Kidney (tissue), 22 donors: ENCODE data around the gene OGDH. TPM values are rescaled to one million over a fixed set of nuclear protein-coding genes. Genes with fewer than 3 reads are reported as not detected.
A peak's percentile ranks its signal among the peaks of the same experiment; 100 is the strongest.

Experiments
- DNase-seq, 5 donors: peaks; one replicate each; pipeline ENCODE4 v3.0.0-alpha.2; 2013 to 2020
- FAIRE-seq: peaks from 2 replicates; lab custom pipeline; 2012; peaks lifted over from hg19 to GRCh38; lab: Jason Lieb, UNC
- H3K27ac ChIP-seq, 2 donors: one replicate each; pipeline ENCODE4 v1.7.0; 2013; ENCODE audit warnings: low read depth in 2 of 2, low read length in 2 of 2, inconsistent platforms in 1 of 2
- H3K27me3 ChIP-seq: one replicate; pipeline ENCODE4 v1.7.1; 2013; ENCODE audit warnings: low read length, inconsistent platforms; ENCODE audit not compliant: control insufficient read depth, insufficient read depth
- H3K36me3 ChIP-seq, 3 donors: one replicate each; pipeline versions ENCODE4 v1.7.0 to v1.7.1; 2013; ENCODE audit warnings: low read length in 3 of 3, control low read depth in 1 of 3, inconsistent platforms in 1 of 3; ENCODE audit not compliant: insufficient read depth in 3 of 3, control insufficient read depth in 2 of 3
- H3K4me1 ChIP-seq, 3 donors: one replicate each; pipeline versions ENCODE4 v1.7.0 to v1.7.1; 2013; ENCODE audit warnings: low read length in 3 of 3, inconsistent platforms in 1 of 3, low read depth in 1 of 3; ENCODE audit not compliant: control insufficient read depth in 2 of 3, insufficient read depth in 2 of 3
- H3K4me3 ChIP-seq, 3 donors: one replicate each; pipeline versions ENCODE4 v1.7.0 to v1.8.1; 2013; ENCODE audit warnings: low read length in 3 of 3, control low read depth in 1 of 3, inconsistent platforms in 1 of 3
- H3K9ac ChIP-seq, 3 donors: one replicate each; pipeline versions ENCODE4 v1.7.0 to v1.7.1; 2013; ENCODE audit warnings: low read length in 3 of 3, control low read depth in 1 of 3, inconsistent platforms in 1 of 3
- H3K9me3 ChIP-seq, 3 donors: one replicate each; pipeline versions ENCODE4 v1.7.0 to v1.7.1; 2013; ENCODE audit warnings: low read length in 3 of 3, control low read depth in 1 of 3, inconsistent platforms in 1 of 3; ENCODE audit not compliant: control insufficient read depth in 2 of 3, insufficient read depth in 1 of 3
- intact Hi-C: fragments of 100-400 bp; cut with DNase I; formaldehyde crosslinking; loops from one replicate; pipeline ENCODE4 v1.11.1; 2022
- long read RNA-seq, 10 donors: library from polyadenylated mRNA in 1 of 10; unstranded in 1 of 10; transcript quantifications; one replicate each; pipeline ENCODE4 v2.0.0 and lab custom pipeline, GENCODE V29; 2021 to 2026
- polyA plus RNA-seq: library from polyadenylated mRNA; stranded (reverse); fragments of 350-450 nt; fragmentation: Illumina TruSeq; extraction: RNeasy Lipid Tissue Mini Kit (QIAGEN cat#74804); gene quantifications from one replicate; pipeline ENCODE4 v1.2.3, GENCODE V29; 2014; ENCODE audit warnings: low read depth, low replicate concordance; ENCODE audit not compliant: insufficient read depth
- total RNA-seq: library from RNA; stranded (reverse); fragmentation: NEBNext Ultra II Directional; extraction: Animal tissue kit (Norgen Biotek cat#: 25700); gene quantifications from one replicate; pipeline ENCODE4 v1.2.1, GENCODE V29; 2021
- TF ChIP-seq, protein P1 (sequence below): IDR thresholded peaks from 3 replicates; pipeline ENCODE4 v1.5.1; 2012; ENCODE audit warnings: mild to moderate bottlenecking, moderate library complexity, borderline replicate concordance; ENCODE audit not compliant: insufficient read depth; ENCODE audit errors: extremely low read depth
- donor health status: control.
- donor health status: control.
- donor health status: control.
- donor health status: control.
- donor health status: control.
- donor health status: DM: yes; HTN: yes; CAD: no.
- donor health status: Normal renal cell carcinoma (clear cell type).

The OGDH gene
- total RNA-seq (132 TPM), polyA plus RNA-seq (108 TPM)
- long read RNA-seq, donor 1, full-length matches to known transcripts = 2 of 22 reads
- long read RNA-seq, donor 1, partial matches to known transcripts = 20 of 22 reads
- long read RNA-seq, donor 1, other reads (novel, unspliced or antisense) = 0 of 22 reads
- long read RNA-seq, donor 2, full-length matches to known transcripts = 1 of 20 reads
- long read RNA-seq, donor 2, partial matches to known transcripts = 19 of 20 reads
- long read RNA-seq, donor 2, other reads (novel, unspliced or antisense) = 0 of 20 reads
- long read RNA-seq, donor 3, full-length matches to known transcripts = 9 of 9 reads
- long read RNA-seq, donor 3, partial matches to known transcripts = 0 of 9 reads
- long read RNA-seq, donor 3, other reads (novel, unspliced or antisense) = 0 of 9 reads
- long read RNA-seq, donor 4, full-length matches to known transcripts = 10 of 10 reads
- long read RNA-seq, donor 4, partial matches to known transcripts = 0 of 10 reads
- long read RNA-seq, donor 4, other reads (novel, unspliced or antisense) = 0 of 10 reads
- long read RNA-seq, donor 5 = 0 reads
- long read RNA-seq, donor 6 = 0 reads
- long read RNA-seq, donor 7, full-length matches to known transcripts = 10 of 65 reads
- long read RNA-seq, donor 7, partial matches to known transcripts = 26 of 65 reads
- long read RNA-seq, donor 7, other reads (novel, unspliced or antisense) = 29 of 65 reads
- long read RNA-seq, donor 8, full-length matches to known transcripts = 1 of 18 reads
- long read RNA-seq, donor 8, partial matches to known transcripts = 17 of 18 reads
- long read RNA-seq, donor 8, other reads (novel, unspliced or antisense) = 0 of 18 reads
- long read RNA-seq, donor 9, full-length matches to known transcripts = 1 of 7 reads
- long read RNA-seq, donor 9, partial matches to known transcripts = 6 of 7 reads
- long read RNA-seq, donor 9, other reads (novel, unspliced or antisense) = 0 of 7 reads
- long read RNA-seq, donor 10, full-length matches to known transcripts = 5 of 5 reads
- long read RNA-seq, donor 10, partial matches to known transcripts = 0 of 5 reads
- long read RNA-seq, donor 10, other reads (novel, unspliced or antisense) = 0 of 5 reads

DNA sequence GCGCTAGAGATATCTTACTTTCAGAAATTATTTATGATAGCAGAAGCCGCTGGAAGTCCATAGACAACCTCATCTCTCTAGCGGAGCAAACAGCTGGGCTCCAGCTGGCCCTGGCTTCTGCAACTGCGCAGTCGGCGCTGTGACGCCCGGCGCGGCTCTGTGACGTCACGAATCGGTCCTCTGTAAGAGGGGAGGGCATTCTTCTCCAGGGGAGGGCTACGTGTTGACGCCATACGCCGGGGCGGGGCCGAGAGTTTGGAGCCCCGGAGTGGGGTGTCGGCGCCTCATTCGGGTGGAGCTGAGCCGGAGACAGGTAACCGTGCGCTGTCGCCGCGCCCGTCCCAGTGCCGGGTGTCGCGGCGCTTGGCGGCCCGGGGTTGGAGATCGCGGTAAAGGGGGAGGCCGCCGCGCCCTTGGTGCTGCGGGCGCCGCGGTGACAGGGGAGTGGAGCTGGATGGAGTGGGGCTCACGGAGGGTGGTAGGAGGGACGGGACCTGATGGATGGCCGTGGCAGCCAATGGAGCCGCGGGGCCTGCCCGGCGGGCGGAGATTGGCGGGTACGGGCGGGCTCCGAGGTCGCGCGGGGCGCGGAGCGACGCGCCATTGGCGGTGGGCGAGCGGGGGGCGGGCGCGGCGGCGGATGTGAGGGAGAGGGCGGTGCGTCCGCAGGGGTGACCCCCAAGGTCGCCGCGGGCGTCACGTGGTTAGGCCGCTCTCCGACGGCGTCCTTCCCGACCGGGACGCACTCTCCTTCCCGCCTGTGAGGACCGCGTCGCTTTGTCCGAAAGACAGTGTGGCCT is at the start of gene OGDH:
OGDH (plus strand) TSS at position 287 of the 800 bp plus-strand sequence. CDS start 17,717 bp downstream, outside the sequence.
- TF ChIP-seq, protein P1, sequence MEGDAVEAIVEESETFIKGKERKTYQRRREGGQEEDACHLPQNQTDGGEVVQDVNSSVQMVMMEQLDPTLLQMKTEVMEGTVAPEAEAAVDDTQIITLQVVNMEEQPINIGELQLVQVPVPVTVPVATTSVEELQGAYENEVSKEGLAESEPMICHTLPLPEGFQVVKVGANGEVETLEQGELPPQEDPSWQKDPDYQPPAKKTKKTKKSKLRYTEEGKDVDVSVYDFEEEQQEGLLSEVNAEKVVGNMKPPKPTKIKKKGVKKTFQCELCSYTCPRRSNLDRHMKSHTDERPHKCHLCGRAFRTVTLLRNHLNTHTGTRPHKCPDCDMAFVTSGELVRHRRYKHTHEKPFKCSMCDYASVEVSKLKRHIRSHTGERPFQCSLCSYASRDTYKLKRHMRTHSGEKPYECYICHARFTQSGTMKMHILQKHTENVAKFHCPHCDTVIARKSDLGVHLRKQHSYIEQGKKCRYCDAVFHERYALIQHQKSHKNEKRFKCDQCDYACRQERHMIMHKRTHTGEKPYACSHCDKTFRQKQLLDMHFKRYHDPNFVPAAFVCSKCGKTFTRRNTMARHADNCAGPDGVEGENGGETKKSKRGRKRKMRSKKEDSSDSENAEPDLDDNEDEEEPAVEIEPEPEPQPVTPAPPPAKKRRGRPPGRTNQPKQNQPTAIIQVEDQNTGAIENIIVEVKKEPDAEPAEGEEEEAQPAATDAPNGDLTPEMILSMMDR = no peak
- peaks cover 0 to 3% (median 0%) of the 10 kb centered on the region in 3 donors for H3K4me1 ChIP-seq
- FAIRE-seq (no peak), DNase-seq (peak; percentile 99 to 100 (median 99))
- no peaks in the 10 kb centered on the region for H3K27me3 ChIP-seq
- H3K27ac ChIP-seq = peak within 1 kb of the TSS; percentile 99 to 100
- no peaks in the 10 kb centered on the region for H3K36me3 ChIP-seq
- peak within 1 kb of the TSS; percentile 87 to 97 (median 95) for H3K9ac ChIP-seq
- intact Hi-C loops = no loop called here
- H3K4me3 ChIP-seq = peak within 1 kb of the TSS; percentile 85 to 95 (median 93)
- no peaks in the 10 kb centered on the region for H3K9me3 ChIP-seq

DNA sequence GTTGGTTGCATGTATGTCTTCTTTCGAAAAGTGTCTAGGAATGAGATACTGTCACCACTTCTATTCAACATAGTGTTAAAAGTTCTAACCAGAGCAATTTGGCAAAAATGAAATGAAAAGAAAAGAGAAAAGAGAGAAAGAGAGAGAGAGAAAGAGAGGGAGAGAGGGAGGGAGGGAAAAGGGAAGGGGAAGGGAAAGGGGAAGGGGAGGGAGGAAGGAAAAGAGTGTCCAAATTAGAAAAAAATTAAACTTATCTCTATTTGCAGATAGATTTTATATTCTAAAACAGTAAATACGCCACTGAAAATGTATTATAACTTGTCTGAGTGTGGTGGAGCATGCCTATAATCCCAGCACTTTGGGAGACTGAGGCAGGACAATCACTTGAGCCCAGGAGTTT is 48.9 kb upstream of the OGDH start:
- H3K27ac ChIP-seq = no peak overlapping the region
- H3K4me3 ChIP-seq = no peak overlapping the region
- H3K4me1 ChIP-seq = peaks cover 0 to 5% (median 0%) of the 10 kb centered on the region in 3 donors
- intact Hi-C loops = no loop called here
- H3K27me3 ChIP-seq = no peaks in the 10 kb centered on the region
- H3K9ac ChIP-seq = no peak overlapping the region
- FAIRE-seq = no peak
- DNase-seq = no peak
- TF ChIP-seq, protein P1 = no peak
- H3K9me3 ChIP-seq = no peaks in the 10 kb centered on the region
- no peaks in the 10 kb centered on the region for H3K36me3 ChIP-seq

DNA sequence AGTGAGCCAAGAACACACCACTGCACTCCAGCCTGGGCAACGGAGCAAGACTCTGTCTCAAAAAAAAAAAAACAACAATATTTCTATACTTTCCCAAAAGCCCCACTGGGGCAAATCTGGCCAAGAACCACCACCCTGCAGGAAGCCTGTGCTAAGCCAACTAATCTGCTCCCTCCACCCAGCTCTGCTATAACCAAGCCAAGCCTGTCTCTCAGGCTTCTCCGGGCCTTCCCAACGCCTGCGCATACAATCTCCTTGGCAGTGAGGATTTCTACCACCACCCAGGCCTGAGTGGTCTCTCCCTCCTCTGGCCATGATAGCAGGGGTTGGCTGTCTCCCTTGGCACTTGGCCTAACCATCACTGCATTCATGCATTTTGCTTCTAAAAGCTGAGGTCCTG is 46.9 kb upstream of the OGDH start:
- intact Hi-C loops = no loop called here
- no peak overlapping the region for H3K27ac ChIP-seq
- no peaks in the 10 kb centered on the region for H3K27me3 ChIP-seq
- H3K4me1 ChIP-seq = peaks cover 0 to 7% (median 0%) of the 10 kb centered on the region in 3 donors
- FAIRE-seq (no peak), DNase-seq (no peak)
- no peaks in the 10 kb centered on the region for H3K9me3 ChIP-seq
- H3K36me3 ChIP-seq = peaks cover 0 to 3% (median 3%) of the 10 kb centered on the region in 3 donors
- no peak overlapping the region for H3K4me3 ChIP-seq
- TF ChIP-seq, protein P1 = no peak
- H3K9ac ChIP-seq = no peak overlapping the region
